ENCODE data around the gene RASAL2.

DNA sequence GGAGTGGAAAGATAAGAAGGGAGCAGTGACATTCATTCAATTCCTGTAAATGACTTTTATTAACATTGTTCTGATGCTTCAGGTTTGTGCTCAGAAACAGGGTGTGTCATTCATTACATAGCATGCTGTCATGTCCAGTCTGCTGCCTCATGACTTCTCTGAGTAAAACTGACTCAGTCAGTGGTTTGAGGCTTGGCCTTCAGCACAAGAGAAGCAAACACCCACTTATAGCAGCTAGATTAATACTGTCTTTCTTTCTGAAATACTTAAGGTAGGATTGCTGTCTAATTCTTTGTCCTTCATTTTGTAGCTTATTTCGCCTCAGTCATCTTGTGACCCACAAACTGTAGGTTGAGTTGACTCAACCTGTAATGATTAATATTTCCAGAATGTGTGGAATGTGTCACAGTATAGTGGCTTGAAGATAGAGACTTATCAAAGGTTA is 32.9 kb downstream of the RASAL2 start:
- no peak for TF ChIP-seq POLR2A (IDR thresholded peaks at IDR 0.05)
- TF ChIP-seq, protein P1, sequence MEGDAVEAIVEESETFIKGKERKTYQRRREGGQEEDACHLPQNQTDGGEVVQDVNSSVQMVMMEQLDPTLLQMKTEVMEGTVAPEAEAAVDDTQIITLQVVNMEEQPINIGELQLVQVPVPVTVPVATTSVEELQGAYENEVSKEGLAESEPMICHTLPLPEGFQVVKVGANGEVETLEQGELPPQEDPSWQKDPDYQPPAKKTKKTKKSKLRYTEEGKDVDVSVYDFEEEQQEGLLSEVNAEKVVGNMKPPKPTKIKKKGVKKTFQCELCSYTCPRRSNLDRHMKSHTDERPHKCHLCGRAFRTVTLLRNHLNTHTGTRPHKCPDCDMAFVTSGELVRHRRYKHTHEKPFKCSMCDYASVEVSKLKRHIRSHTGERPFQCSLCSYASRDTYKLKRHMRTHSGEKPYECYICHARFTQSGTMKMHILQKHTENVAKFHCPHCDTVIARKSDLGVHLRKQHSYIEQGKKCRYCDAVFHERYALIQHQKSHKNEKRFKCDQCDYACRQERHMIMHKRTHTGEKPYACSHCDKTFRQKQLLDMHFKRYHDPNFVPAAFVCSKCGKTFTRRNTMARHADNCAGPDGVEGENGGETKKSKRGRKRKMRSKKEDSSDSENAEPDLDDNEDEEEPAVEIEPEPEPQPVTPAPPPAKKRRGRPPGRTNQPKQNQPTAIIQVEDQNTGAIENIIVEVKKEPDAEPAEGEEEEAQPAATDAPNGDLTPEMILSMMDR (IDR thresholded peaks at IDR 0.05) = no peak
